ENCODE results near the gene CNPY2.

GRCh38 chr12:56278905-56279304, 36.9 kb downstream of the CNPY2 start:
- TF ChIP-seq CTCF (IDR thresholded peaks at IDR 0.05), result no peak
- TF ChIP-seq POLR2A (IDR thresholded peaks at IDR 0.05), result no peak

Data from breast epithelium (tissue), 3 donors.